GM19397 (cell line): ENCODE measurements around the gene CHCHD4.
A peak's percentile ranks its signal among the peaks of the same experiment; 100 is the strongest.

ENCODE experiments used
- ATAC-seq: cut with Tn5 transposase; IDR thresholded peaks from one replicate; pipeline ENCODE4 v1.9.1; 2021; ENCODE audit warnings: mild to moderate bottlenecking, moderate library complexity; ENCODE audit not compliant: unreplicated experiment

The CHCHD4 gene

DNA sequence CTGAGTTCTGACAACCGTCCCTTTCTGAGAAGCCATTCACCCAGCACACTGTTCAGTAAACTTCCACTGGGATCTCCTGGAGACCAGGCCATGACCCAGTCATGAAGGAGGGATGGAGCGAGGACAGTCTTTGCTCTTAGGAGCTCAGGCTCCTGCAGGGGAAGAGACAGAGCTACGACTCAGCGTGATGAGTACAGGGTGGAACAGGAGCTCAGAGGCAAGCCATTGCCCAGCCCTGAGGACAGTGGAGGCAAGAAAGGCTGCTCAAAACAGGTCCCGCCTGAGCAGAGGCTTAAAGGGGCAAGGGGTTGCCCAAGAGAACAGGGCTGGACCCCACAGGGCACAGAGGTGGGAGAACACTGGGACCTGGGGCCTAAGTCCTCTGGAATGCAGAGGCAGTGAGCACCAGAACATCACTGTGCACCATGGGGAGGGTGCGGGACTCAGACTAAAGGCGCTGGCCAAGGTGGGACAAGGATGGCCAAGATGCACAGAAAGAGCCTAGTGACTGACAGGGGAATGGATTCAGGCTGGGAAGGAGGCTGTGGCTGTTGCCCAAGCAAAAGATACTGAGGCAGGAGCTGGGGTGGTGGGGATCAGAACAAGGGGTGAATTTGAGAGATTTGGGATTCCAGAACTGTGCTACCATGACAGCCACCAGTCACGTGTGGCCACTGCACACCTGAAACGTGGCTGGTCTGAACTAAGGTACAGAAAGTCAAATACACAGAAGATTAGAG lies 26.0 kb upstream of the CHCHD4 start:
- no peak for ATAC-seq

DNA sequence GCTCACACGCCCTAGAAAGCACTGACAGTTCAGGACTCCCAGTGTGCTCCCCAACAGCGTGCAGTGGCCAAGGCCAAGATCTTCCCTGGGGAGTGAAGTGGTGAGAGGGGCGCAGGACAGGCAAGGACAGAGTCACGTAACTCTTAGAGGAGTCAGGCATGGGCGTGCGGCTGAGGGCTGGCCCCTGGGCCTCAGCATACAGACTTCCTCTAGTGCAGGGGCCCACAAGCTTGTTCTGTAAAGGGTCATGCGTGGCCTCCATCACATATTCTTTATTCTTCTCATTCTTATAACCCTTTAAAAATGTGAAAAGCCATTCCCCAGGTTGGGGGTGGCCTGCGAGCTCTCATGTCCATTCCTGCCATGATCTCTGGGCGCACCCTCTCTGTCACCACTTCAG lies 25.4 kb upstream of the CHCHD4 start:
- ATAC-seq, result no peak

DNA sequence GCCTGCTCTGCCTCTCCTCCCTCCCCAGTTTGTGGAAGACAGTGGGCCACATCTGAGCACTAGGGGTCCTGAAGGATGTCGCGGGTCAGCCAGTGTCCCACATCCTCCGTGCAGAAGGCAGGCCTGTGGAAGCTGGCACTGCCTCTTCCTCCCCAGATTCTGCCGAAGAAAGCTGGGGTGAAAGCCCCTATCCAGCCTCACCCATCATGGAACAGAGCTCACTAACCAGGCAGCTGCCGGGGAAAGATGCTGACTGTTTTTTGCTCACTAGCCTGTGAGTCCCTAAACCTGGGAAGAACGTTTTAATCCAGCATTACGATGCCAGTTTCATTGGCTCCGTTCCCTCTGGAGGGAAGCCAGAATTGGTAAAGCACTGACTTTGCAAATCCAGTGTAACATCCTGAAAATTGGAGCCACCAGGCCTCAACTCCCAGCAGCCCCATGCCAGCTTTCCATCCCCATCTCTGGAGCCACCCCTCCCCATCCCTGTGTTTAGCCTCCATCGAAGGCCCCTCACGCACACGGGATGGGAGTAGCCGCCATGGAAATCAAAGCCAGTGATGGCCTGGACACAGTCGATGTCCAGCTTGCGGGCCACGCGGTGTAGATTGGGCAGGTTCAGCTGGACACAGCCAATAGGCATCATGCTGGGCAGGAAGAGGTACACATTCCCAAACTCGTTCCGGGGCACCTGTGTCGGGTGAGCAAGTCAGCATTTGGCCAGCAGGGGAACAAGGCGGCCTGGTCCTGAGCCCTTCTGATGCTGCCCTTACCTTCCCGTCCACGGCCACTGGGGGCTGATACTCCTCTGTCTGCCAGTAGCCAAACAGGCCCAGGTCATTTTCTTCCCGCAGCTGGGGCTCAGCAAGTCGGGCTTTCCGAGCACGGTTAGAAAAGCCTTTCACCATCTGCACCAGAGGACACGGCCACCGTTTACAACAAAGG lies 23.6 kb upstream of the CHCHD4 start:
- ATAC-seq, result no peak

DNA sequence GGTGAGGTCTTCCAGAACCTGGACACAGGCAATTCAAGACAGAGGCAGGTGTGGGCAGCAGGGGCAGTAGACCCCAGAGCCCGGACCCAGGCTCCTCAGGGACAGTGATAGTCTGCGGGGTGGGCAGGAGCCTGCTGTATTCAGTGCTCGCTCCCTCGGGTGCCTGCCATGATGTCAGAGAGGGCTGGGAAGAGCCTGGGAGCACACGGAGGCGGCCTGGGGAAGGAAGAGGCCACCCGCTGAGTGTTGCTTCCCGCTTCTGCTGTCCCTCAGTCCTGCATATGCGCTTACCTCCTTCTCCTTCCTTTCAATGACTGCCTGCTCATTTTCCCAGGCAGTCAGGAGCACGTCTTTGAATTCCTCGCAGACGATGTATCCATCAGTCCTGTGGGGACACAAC lies 22.9 kb upstream of the CHCHD4 start:
- no peak for ATAC-seq

DNA sequence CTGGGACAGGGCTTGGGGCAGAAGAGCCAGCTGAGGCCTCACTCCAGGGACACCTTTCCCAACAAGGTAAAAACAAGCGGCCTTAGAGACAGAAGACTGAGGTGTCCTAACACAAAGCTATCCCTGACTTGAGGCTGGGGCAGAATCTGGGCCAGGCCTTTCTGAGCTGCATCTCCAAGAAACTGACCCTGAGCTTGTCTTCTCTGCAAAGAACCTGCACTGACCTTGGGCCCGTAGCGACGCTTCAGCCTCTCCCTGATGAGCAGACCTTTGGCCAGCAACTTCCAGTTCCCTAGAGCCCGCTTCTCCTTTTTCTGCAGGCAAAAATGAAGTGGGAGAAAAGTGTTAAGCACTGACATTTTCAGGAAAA lies 22.4 kb upstream of the CHCHD4 start:
- ATAC-seq, result no peak

DNA sequence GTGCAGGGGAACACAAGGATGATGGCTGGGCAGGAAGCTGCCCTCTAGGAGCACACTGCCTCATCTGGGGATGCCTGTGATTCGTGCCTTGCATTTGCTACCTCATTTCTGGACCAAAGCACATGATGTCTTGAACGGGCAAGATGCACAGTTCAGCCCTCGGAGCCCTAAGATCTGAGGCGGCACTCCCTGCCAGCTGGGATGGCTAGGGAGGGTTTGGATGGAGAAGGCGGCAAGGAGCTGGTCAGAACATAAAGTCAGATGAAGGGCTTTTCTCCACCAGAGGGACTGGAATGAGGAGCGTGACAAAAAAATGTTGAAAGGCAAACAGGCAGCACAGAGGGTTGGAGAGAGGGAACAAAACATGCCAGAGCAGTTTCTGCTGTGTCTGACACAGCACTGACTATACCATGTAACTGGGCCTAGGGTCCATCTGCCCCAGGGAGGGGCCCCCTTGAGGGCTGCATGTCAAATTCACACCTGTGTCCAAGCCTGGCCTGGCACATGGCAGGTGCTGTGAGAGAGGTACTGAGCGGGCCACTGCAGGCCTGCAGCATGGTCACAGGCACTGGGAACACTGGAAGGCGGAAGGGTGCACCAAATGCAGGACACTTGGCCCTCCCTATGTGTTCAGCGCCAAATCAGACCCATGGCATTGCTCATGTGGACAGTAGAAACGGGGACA lies 21.9 kb upstream of the CHCHD4 start:
- ATAC-seq, result no peak

DNA sequence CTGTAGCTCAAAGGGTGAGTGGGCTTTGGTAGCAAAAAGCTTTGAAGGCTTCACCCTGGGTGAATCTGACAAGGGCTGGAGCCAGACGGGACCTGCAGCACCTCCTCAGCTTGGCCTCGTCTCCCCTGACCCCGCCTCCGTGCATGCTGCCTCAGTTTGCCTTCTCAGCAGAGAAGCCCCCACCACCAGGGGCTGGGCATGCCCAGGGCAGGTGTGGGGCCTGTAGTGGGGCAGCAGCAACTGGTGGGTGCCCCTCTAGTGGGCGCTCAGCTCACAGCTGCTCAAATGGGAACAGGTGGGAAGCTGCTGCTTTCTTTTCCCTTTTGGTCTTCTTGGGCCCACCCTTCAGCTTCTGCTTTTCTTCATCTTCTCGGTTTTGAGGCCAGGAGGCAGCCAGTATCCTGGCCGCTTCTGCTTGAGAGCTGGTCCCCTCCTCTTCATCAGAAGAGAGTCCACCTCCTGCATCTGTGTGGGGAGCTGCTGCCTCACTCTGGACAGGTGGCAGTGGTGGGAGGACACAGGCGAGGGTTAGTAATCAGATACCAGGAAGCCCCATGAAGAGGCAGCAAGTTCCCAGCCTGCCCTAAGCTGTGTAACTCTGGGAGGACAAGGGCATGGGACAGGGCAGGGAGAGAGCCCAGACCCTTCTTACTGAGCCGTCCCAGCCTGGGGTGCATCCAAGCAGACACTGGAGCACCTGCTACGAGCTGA lies 21.2 kb upstream of the CHCHD4 start:
- ATAC-seq, result no peak

DNA sequence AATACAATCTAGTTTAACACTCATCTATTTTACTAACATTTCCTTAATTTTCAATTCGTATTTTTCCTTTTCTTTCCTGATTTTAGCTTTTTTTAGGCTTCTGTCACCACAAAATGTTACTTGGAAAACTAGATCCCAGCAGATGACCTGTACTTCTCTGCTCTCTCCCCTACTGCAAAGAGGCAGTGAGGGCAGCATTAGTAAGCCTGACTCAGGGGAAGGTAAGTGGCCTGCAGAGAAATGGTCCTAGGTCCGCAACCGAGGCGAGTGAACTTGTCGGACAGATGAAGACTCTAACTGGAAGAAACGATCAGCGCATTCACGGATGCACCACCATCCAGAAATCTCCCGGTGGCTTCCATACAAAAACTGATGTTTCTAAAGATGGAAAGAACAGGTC lies 20.6 kb upstream of the CHCHD4 start:
- ATAC-seq, result no peak

DNA sequence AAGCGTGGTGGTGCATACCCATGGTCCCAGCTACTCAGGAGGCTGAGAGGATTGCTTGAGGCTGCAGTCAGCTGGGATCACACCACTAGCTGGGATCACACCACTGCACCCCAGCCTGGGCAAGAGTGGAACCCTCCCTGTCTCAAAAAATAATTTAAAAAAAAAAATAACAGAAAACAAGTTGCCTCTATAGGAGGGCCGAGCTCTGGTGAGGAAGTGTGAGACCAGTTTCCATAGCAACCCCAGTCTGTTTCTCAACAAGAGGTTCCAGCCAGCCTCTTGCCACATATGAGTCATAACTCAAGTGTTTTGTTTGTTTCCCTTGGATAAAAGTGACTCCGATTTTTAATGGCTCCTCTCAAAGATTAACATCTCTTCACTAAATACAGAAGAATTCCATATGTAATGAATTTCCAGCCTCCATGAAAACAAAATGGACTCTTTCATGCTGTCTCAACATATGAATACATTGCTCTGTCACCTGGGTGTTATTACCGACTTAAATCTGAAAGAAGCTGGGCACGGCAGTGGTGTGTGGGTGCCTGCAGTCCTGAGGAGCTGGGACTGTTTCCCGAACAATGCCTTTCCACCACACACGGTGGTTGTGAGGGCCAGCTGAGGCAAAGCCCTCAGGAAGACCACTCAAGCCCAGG lies 19.9 kb upstream of the CHCHD4 start:
- peak; percentile 92 for ATAC-seq

DNA sequence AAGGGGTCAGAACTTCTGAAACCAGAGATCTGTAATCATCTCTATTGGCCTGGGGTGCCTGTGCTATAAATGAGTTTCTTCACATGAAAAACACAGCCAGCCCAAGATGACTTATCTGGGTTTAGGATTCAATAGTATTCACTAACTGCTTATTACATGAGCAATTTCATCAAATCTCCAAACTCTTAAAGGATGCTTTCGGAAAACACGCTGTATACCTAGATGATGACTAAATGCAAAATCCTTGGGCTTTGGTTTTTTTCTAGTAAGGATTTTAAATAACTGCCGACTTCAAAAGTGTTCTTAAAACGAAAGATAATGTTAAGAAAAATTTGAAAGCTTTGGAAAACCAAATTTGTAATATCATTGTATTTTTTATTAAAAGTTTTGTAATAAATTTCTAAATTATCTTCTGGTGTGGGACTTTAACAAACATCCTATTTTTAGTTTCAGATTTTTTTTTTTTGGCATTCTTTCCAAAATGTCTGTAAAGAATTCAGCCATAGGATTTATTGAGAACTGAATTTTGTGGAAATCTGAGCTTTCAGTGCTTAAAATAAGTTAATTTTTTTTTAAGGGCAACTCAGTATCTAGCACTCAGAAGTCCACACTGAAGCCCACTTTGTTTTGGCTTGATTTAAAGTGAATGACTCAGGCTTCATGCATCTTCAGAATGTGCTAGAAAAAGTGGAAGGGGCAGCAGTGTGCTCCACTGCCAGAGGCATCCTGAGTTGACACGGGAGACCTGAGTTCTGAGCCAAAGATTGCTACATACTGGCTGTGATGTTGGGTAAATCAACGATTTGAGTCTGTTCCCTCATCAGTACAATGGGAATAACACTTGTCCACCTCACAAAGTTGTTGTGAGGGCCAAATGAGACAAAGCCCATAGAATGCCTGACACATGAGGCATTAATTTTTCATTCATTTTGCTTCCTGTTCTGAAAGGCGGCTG lies 18.9 kb upstream of the CHCHD4 start:
- no peak for ATAC-seq

DNA sequence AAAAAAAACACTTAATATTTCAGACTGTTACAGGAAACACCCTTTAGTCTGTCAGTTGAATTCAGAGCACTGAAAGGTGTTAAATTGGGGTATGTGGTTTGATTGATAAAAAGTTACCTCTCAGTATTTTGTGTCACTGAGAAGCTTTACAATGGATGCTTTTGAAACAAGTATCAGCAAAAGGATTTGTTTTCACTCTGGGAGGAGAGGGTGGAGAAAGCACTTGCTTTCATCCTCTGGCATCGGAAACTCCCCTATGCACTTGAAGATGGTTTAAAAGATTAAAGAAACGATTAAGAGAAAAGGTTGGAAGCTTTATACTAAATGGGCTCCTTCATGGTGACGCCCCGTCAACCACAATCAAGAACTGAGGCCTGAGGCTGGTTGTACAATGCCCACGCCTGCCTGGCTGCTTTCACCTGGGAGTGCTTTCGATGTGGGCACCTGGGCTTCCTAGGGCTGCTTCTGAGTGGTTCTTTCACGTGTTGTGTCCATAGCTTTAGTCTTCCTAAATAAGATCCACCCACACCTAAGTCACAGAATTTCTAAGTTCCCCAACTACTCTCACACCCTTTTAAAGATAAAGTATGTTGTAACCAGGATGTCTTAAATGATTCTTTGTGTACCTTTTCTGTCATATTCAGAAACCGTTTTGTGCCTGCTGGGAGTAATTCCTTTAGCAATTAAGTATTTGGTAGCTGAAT lies 18.0 kb upstream of the CHCHD4 start:
- no peak for ATAC-seq

DNA sequence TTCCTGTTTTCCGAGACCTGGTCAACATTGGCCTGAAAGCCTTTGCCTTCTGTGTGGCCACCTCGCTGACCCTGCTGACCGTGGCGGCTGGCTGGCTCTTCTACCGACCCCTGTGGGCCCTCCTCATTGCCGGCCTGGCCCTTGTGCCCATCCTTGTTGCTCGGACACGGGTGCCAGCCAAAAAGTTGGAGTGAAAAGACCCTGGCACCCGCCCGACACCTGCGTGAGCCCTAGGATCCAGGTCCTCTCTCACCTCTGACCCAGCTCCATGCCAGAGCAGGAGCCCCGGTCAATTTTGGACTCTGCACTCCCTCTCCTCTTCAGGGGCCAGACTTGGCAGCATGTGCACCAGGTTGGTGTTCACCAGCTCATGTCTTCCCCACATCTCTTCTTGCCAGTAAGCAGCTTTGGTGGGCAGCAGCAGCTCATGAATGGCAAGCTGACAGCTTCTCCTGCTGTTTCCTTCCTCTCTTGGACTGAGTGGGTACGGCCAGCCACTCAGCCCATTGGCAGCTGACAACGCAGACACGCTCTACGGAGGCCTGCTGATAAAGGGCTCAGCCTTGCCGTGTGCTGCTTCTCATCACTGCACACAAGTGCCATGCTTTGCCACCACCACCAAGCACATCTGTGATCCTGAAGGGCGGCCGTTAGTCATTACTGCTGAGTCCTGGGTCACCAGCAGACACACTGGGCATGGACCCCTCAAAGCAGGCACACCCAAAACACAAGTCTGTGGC lies 17.1 kb upstream of the CHCHD4 start:
- ATAC-seq, result no peak

DNA sequence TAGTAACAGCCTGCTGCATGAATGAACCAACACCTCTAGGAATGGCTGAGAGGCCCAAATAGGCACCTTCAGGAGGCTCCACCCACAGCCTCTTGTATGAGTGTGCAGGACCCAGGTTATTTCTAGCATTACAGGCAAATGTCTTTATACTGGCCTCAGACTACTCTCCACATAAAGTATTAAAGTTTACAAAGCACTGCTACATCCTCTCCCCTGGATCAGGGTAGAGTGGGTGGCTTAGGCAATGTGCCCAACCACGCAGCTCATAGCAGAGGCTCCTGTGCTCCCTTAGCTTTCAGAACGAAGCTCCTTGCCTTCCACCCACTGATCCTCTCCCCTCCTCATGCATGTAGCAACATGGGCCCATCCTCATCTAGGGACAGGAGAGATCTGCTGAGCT lies 16.5 kb upstream of the CHCHD4 start:
- no peak for ATAC-seq

DNA sequence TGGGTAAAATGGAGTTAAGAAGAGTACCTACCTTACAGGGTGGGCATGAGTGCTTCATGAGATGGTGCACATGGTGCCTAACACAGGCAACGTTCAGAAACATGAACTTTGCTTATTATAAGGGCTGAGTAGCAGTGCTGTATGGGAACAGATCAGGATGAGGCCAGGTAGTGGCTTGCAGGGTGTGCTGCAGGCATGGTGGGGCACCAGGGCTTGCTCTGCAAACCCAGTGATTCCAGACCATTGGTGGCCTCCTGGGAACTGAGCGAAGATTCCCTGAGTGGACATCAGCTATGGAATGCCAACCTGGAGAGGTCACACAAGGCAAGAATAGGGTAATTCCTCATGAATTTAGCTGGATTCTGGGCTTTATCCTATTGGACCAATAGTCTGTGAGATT lies 16.0 kb upstream of the CHCHD4 start:
- no peak for ATAC-seq

DNA sequence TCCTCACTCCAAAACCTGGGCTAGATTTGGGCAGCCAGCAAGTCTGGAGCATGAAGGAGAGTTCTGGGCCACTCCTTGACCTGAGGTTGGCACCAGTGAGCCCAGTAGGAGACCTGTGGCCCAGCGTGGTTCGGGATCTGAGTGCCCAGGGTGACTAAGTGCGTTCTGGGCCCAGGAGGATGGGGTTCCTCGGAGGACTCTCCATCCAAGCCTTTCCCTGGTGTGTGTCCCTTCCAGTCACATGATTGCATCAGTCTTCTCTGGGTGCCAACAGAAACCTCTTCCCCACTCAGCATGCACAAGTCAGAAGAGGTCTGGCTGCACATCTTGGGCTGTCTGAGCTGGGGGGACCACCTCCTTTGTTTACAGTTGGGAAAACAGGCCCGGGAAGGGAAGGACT lies 15.1 kb upstream of the CHCHD4 start:
- no peak for ATAC-seq

DNA sequence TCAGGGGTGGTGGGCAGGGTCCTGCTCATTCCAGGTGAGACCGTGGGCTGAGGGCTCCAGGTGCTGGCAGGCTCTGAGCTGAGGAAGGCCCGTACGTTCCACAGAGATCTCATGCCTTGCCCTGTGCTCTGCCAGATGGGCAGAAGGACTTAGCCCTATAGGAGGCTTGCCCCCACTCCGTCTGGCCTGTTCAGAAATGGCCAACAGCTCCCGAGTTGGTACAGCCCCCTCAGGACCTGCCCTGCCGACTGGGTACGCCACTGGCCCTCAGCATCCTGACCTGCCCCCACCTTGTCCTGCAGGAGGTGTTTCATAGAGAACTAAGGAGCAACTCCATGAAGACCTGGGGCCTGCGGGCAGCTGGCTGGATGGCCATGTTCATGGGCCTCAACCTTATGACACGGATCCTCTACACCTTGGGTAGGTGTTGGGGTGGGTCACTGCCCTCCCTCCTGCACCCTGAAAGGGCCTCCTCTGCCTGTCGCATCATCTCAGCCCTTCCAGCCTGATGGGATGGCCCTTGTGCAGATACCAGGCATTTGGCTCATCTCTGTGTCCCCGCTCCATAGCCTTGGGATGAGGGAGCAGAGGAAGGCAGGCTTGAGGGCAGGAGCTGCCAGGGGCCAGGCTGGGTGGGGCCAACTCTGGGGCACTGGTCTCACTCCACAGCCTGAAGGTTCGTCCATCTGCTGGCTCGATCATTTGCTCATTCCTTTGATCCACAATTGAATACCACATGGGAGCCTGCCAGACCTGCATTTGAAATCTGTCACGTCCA lies 14.4 kb upstream of the CHCHD4 start:
- no peak for ATAC-seq

DNA sequence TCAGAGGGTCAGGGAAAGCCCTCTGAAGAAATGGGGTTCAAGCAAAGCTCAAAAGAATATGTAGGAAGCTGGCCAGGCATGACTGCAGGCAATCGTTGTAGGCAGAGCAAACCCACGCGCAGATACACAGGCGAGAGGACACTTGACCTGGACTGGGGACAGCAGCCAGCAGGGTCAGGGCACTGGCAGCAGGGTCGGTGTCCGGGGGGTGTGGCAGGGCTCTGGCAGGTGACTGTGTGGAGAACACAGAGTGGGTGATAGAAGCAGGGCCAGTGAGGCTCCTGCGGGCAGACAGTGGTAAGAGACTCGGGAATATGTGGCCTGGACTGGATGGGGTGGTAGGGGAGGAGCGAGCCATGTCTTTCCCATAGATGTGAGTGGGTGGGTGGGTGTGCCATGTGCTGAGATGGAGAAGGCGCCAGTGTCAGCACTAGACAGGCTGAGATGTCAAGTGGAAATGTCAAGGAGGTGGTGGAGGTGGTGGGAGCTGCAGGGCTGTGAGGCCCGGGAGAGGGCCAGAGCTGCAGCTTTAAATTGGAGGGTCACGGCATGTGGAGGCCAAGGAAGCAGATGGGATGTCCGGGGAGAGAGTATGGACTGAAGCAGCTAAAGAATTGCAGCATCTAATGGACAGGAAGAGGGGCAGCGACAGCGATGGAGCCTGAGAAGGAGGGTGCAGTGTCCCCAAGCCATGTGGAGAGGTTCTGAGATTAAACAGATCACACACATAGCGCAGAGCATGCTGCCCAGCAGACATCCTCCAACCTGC lies 13.6 kb upstream of the CHCHD4 start:
- ATAC-seq, result no peak
